SH-SY5Y (cell line): ENCODE data around the gene ATP1B1.

Experiments used
- GATA2 ChIP-seq: IDR thresholded peaks from 2 replicates; pipeline ENCODE4 v1.6.1; 2011; ENCODE audit warnings: mild to moderate bottlenecking, low read depth, low read length
- GATA3 ChIP-seq: IDR thresholded peaks from 2 replicates; pipeline ENCODE4 v1.6.1; 2011; ENCODE audit warnings: low read depth, mild to moderate bottlenecking, low read length, moderate library complexity

The ATP1B1 gene

DNA sequence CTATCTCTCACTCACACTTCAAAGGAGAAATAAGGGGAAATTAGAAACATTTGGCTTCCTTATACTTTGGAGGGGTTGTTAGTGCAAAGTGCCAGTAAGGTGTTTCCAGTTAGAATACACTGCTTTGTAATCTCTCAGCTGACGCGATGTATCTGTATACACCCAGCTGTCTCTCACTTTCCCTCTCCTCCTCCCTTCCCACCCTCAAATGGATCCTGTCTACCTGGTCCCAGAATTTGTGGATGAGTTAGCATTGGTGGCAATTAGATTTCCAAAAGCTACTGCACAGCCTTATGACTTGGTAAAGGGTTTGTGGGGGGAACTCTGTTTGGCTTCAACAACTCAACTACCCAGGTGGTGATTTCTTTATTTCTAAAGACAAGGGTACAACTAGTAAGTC is 10.5 kb downstream of the ATP1B1 start:
- TF ChIP-seq GATA3 (no peak), GATA2 (no peak)

DNA sequence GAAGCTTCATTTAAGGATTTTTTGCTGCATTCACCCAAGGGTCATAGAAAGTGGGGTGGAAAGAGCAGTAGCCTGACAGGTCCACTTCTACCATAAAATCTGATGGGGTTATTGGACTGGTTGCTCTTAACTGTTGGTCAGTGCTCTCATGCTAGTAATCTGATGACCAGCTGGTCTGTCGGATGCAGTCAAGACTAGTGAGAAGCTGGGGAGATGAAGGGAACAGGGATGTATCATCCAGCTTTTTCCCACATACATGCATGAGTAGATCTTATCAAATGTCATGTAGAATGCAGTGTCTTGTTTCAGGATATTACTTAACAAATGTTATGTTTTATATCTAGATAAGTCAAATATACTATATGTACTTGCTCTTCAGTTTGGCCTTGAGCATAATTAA is 11.1 kb downstream of the ATP1B1 start:
- TF ChIP-seq GATA3 = no peak
- peak; percentile 29; the same call in 1 of the 2 replicates for TF ChIP-seq GATA2

DNA sequence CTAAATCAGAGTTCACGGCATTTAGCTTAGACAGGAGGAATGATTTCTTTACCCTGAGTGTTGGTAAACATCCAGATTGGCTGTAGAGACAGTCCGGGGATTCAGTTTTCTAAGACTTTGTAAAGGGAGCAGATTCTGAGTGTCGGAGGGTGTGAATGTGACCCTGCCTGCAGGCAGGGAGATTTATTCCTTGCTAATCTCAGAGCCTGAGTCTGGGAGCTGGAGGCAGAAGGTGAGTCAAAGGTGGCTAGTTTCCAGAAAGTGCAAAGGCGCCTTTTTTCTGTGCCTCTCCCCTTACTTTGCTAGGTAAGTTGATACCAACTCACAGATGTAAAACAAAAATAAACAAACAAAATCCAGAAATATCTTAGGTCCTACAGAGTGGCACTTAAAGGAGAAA is 11.7 kb downstream of the ATP1B1 start:
- TF ChIP-seq GATA2 (no peak), GATA3 (no peak)

DNA sequence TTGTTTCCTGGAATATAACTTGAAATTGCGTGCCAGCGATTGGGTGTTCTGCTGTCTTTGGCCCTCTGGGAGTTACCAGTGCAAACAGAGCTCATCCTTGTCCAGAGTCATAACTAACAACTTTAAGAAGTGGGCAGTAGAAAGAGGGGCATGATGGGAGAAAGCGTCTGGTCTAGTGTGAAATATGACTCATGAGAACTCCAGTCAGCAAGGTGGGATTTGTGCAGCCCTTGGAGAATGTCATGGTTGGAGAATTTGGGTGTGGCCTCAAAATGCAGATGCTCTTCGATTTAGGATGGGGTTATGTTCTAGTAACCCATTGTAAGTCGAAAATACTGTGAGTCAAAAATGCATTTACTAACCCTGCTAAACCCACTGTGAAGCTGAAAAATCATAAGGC is 12.9 kb downstream of the ATP1B1 start:
- no peak for TF ChIP-seq GATA3
- TF ChIP-seq GATA2 = no peak

DNA sequence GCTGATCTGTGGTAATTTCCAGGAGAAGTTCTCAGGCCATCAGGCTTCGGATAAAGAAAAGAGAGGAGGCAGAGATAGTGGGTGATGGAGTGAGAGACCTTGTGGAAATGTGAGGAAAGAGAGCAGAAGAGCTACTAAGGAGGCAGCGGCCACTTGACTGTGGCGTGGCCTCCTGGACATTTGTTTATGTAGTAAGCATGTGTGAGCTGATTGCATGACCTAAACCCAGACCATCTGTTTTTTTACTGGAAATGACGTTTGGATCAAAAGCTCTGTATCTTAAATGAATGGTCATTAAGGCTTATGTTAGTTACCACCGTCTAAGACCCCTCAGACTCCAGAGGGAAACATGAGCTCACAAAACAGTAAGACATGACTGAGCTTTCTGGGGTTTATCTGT is 13.6 kb downstream of the ATP1B1 start:
- TF ChIP-seq GATA2 = no peak
- TF ChIP-seq GATA3 = no peak

DNA sequence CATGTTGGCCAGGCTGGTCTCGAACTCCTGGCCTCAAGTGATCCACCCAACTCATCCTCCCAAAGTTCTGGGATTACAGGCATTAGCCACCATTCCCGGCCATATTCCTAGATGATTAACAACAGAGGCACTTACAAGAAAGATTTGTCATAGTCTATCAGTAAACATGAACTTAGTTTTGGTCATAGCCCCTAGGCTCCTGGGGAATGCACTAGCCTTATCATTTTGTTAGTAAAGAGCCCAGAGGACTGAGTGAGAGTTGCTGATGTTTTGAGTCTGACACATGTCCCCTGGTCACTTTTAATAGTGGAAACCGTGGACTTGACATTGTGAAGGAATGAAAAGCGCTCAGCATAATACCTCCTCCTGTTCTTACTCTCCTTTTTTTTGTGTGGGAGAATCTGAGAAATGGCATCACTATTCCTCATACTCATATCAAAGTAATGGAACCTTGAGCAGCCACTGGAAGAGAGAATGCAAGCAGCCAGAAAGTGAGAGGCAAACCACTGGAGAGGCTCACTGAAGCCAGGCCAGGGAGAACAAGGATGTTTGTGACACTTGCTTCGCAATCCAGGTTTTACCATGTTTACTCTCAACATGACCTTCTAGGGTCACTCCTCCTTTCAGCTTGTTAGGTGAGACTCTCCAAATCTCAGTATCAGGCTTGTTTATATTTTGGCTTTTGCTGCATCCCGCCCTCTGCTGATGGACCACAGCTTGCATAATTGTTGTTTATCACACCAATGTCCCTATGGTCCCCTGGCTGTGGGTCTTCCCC is 14.8 kb downstream of the ATP1B1 start:
- TF ChIP-seq GATA3 (no peak), GATA2 (no peak)

DNA sequence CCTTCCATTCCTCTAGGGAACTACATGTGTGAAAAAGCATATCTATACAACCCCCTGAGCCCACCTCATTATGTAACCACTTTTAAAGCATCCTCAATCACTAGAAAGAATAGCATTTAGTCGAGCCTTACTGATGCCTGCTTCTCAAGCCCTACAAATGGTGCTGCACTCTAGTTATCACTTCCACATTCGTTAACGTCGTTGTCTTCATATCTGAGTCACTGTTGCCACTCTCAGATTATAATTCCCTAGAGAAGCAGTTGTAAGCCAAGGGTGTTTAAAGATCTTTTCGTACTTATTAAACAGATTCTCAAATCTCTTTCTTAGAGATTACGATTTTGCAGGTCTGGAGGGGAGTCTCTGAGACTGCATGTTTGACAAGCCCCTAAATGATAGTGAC is 16.5 kb downstream of the ATP1B1 start:
- TF ChIP-seq GATA3 = no peak
- no peak for TF ChIP-seq GATA2

DNA sequence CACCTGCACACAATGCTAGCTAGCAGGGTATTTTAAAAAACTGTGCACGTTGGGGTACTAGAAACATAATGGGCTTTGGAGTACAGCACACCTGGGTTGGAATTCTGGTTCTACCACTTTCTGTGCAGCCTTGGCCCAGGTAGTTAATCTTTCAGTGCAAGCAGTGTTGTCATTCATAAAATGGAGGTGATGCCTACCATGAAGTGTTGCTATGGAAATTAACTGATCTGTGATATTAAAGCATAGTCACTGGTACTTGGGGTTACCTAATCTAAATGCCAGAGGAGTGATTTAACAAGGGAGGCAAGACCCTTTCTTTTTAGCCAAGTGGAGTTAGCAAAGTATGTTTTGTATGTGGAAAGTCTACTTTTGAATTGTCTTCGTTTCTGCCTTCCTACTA is 18.0 kb downstream of the ATP1B1 start:
- TF ChIP-seq GATA2 (no peak), GATA3 (no peak)

DNA sequence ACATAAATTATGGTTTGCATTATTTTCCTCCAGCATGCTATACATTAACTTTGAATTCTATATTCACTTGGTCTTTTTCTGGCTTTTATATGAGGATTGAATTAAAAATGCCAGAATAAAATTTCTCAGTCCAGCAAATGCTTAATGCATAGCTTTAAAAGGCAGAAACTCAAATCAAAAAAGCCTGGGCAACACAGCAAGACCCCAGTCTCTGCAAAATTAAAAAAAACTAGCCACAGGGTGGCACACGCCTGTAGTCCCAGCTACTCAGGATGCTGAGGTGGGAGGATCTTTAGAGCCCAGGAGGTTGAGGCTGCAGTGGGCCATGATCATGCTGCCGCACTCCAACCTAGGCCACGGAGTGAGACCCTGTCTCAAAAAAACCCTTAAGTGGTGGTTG is 19.8 kb downstream of the ATP1B1 start:
- no peak for TF ChIP-seq GATA2
- no peak for TF ChIP-seq GATA3

DNA sequence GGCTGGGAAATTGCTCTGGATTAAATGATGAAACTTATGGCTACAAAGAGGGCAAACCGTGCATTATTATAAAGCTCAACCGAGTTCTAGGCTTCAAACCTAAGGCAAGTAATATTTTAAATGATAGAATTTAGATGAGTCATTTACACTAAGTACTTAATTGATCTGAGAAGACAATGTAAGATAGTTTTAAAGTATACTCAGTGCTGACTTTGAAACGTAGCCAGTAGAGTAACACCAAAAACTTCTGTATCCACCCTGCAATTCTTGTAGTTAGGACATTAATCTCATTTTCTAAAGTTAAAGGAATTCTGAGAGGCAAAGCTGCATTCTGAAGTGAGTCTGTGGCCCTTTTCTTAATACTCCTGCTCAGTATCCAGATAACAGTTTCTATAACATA is 20.8 kb downstream of the ATP1B1 start:
- TF ChIP-seq GATA3 = no peak
- TF ChIP-seq GATA2 = no peak

DNA sequence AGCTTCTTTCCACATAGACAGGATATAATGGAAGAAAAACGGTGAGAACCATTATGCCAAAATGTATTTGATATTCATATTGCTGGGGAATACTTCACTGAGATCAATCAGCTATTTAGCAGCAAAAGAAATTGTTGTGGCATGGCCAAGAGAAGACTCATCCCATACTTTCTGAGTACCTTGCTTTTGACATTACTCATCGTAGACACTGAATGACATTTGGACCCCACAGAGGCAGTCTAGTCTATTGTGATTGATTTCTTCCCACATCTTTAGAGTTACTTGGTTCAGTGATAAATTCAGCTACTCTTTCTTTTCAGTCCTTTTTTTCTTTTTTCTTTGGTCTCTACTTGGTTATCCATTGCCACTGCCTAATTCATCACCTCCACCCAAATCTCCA is 22.1 kb downstream of the ATP1B1 start:
- no peak for TF ChIP-seq GATA3

DNA sequence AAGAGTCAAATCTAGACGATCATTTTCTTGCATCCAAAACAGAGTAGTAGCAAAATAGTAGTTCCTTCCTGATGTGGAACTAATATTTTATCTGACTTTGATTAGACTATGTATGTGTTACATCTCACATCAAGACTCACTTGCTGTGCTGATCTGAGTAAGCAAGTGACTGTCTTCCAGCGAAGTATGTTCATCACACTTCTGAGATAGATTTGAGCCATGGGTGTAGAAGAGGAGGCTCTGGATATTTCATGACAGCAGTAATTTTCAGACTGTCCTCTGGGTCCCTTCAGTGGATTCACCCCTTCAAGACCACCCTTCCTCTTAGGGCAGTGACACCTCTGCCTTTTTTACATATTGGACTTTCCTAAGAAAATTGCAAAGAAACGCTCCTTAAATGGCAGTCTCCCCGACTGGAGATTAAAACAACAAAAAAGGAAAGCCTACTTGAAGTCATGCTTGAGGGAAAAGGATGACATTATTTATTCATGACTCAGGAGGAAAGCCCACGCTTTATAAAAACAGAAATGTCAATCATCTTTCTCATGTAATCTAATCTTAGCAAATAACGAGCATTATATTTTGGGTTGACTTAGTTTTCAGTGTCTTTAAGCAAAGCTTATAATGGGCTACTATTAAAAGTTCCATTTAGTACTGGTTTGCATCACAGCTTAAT is 22.8 kb downstream of the ATP1B1 start:
- TF ChIP-seq GATA3 (no peak), GATA2 (no peak)

DNA sequence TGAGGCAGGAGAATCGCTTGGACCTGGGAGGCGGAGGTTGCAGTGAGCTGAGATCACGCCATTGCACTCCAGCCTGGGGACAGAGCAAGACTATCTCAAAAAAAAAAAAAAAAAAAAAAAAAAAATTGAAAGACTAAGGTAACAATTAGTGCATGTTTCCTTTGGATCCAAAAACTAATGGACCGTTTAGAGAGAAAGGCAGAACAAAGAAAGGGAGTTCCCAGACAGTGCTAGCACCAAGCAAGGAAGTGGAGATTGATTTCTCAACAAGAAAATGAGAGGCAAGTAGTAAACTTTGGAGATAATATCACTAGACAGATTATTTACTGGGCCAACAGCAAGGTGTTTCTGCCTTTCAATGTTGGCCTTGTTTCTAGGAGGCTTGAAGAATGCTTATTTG is 24.2 kb downstream of the ATP1B1 start:
- no peak for TF ChIP-seq GATA2
- TF ChIP-seq GATA3 = no peak

DNA sequence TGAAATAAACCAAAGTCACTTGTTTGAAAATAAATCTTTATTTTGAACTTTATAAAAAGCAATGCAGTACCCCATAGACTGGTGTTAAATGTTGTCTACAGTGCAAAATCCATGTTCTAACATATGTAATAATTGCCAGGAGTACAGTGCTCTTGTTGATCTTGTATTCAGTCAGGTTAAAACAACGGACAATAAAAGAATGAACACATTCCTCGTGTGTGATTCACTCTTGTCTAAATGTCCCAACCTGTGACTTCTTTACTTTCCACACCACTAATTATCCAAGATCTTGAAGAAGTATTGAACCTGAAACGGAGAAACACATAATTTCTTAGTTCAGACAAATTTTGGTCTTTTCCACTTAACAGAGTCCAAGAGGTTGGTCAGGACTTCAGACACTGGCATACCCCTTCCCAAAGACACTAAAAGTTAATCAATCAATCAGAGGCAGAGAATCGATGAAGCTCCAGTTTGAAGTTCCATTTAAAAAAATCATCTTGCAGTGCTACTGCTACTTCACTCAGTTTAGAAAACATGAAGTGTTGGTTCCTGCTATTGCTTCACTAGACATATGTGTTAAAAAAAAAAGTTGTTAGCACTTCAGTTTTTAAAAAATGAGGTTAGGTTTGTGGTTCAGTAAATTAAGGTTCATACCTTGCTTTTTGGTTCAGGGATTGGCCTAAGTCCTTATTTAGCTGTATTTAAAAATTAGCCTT is 26.2 kb downstream of the ATP1B1 start:
- no peak for TF ChIP-seq GATA2
- no peak for TF ChIP-seq GATA3

DNA sequence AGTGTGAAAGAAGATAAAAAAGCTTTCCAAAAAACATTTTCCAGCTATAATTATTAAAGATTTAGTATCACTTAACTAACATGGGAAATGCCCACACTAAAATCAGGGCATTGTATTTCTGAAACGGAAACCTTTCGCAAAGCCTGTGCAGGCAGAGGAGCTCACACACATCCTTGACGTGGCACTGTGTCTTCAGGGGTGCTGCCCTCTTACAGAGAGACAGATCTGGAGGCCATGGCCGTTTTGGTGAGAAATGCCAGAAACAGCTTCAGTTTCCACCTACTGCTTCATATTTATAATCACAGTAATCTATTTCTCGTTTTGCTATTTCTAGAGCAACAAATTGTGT is 26.7 kb downstream of the ATP1B1 start:
- no peak for TF ChIP-seq GATA3
- no peak for TF ChIP-seq GATA2
